ENCODE data around the gene RNASEH1. TPM values are rescaled to one million over a fixed set of nuclear protein-coding genes. Genes with fewer than 3 reads are reported as not detected.

RNASEH1 gene
- total and polyA plus RNA-seq, 2 of the 13 experiments (the other 11 are each of a cell fraction or from before 2014, with no cell fraction given) = 14.5 to 57.4 TPM

DNA sequence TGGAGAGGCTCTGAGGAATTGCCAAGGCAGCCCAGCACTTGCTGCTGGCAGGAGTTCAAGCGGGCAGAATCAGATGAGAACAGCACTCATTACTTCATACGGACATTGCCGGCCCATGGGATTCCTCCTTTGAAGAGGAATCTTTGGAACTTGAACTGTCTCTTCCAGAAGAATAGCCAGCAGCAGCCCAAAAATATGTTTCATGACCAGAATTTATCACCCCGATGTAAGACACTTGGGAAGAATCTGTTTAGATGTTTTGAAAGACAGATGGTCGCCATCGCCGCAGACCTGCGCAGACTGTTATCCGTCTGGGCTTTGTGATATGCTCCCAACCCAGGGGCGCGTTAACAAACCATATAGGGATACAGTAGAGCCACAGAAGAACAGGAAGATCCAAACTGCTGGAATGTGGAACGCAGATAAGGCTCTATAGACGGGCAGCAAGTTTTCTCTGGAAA is 35.1 kb downstream of the RNASEH1 start (continued):
- TF ChIP-seq ZNF710 (CRISPR knock-in tag; IDR thresholded peaks at IDR 0.05; ENCODE audit: borderline replicate concordance) (no peak), ERF (CRISPR knock-in tag; IDR thresholded peaks at IDR 0.05) (no peak), ZNF768 (CRISPR knock-in tag; IDR thresholded peaks at IDR 0.05) (no peak), ATF7-NPFF (CRISPR knock-in tag; IDR thresholded peaks at IDR 0.05; ENCODE audit: low read depth) (no peak), ZNF160 (CRISPR knock-in tag; IDR thresholded peaks at IDR 0.05) (no peak), WIZ (CRISPR knock-in tag; IDR thresholded peaks at IDR 0.05) (no peak), NAIF1 (CRISPR knock-in tag; IDR thresholded peaks at IDR 0.05; ENCODE audit: borderline replicate concordance) (no peak), SAP130 (CRISPR knock-in tag; IDR thresholded peaks at IDR 0.05; ENCODE audit: low read depth) (peak; percentile 23; the same call in 1 of the 2 replicates), SOX6 (IDR thresholded peaks at IDR 0.05) (no peak), SOX6 (CRISPR knock-in tag; IDR thresholded peaks at IDR 0.05) (no peak), NCOR1 (IDR thresholded peaks at IDR 0.05; ENCODE audit: borderline replicate concordance, low read length) (no peak), ZNF879 (CRISPR knock-in tag; IDR thresholded peaks at IDR 0.05) (no peak), ZNF446 (CRISPR knock-in tag; IDR thresholded peaks at IDR 0.05) (0 out of 2 replicates have a peak, but pooled peaks have one; percentile 44), SMARCE1 (IDR thresholded peaks at IDR 0.05; ENCODE audit: borderline replicate concordance) (no peak), ZEB1 (IDR thresholded peaks at IDR 0.05; ENCODE audit: insufficient replicate concordance, low read depth) (peak; percentile 32), ZNF615 (CRISPR knock-in tag; IDR thresholded peaks at IDR 0.05; ENCODE audit: borderline replicate concordance) (no peak), ZNF547 (CRISPR knock-in tag; IDR thresholded peaks at IDR 0.05) (no peak), DNMT3B (CRISPR knock-in tag; conservative IDR thresholded peaks at IDR 0.05) (no peak), ARHGAP35 (CRISPR knock-in tag; IDR thresholded peaks at IDR 0.05; ENCODE audit: borderline replicate concordance) (no peak)
- TF ChIP-seq, protein P1, sequence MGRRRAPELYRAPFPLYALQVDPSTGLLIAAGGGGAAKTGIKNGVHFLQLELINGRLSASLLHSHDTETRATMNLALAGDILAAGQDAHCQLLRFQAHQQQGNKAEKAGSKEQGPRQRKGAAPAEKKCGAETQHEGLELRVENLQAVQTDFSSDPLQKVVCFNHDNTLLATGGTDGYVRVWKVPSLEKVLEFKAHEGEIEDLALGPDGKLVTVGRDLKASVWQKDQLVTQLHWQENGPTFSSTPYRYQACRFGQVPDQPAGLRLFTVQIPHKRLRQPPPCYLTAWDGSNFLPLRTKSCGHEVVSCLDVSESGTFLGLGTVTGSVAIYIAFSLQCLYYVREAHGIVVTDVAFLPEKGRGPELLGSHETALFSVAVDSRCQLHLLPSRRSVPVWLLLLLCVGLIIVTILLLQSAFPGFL (CRISPR knock-in tag; IDR thresholded peaks at IDR 0.05) = no peak
- TF ChIP-seq, protein P2, sequence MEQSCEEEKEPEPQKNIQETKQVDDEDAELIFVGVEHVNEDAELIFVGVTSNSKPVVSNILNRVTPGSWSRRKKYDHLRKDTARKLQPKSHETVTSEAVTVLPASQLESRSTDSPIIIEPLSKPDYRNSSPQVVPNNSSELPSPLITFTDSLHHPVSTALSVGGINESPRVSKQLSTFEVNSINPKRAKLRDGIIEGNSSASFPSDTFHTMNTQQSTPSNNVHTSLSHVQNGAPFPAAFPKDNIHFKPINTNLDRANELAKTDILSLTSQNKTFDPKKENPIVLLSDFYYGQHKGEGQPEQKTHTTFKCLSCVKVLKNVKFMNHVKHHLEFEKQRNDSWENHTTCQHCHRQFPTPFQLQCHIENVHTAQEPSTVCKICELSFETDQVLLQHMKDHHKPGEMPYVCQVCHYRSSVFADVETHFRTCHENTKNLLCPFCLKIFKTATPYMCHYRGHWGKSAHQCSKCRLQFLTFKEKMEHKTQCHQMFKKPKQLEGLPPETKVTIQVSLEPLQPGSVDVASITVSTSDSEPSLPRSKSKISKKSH (CRISPR knock-in tag; IDR thresholded peaks at IDR 0.05; ENCODE audit: borderline replicate concordance) = no peak
- TF ChIP-seq, protein P3, sequence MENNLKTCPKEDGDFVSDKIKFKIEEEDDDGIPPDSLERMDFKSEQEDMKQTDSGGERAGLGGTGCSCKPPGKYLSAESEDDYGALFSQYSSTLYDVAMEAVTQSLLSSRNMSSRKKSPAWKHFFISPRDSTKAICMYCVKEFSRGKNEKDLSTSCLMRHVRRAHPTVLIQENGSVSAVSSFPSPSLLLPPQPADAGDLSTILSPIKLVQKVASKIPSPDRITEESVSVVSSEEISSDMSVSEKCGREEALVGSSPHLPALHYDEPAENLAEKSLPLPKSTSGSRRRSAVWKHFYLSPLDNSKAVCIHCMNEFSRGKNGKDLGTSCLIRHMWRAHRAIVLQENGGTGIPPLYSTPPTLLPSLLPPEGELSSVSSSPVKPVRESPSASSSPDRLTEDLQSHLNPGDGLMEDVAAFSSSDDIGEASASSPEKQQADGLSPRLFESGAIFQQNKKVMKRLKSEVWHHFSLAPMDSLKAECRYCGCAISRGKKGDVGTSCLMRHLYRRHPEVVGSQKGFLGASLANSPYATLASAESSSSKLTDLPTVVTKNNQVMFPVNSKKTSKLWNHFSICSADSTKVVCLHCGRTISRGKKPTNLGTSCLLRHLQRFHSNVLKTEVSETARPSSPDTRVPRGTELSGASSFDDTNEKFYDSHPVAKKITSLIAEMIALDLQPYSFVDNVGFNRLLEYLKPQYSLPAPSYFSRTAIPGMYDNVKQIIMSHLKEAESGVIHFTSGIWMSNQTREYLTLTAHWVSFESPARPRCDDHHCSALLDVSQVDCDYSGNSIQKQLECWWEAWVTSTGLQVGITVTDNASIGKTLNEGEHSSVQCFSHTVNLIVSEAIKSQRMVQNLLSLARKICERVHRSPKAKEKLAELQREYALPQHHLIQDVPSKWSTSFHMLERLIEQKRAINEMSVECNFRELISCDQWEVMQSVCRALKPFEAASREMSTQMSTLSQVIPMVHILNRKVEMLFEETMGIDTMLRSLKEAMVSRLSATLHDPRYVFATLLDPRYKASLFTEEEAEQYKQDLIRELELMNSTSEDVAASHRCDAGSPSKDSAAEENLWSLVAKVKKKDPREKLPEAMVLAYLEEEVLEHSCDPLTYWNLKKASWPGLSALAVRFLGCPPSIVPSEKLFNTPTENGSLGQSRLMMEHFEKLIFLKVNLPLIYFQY (CRISPR knock-in tag; IDR thresholded peaks at IDR 0.05; ENCODE audit: borderline replicate concordance) = 0 out of 2 replicates have a peak, but pooled peaks have one; percentile 21

Measured in HepG2 (cell line).